HepG2 (cell line): ENCODE data around the gene ZIC4. TPM values are rescaled to one million over a fixed set of nuclear protein-coding genes. Genes with fewer than 3 reads are reported as not detected.

Source experiments
- ATAC-seq: fragments of 200-7000 bp; cut with Tn5 transposase; 3 replicates; pipeline ENCODE4 v1.9.1; 2020; ENCODE audit warnings: mild to moderate bottlenecking, moderate library complexity
- BruUV-seq: library from RNA; stranded (reverse); fragments of 400-500 nt; replicated peaks from 2 replicates; lab custom pipeline; 2021; lab: Mats Ljungman, UMichigan
- CTCF ChIA-PET: fragments of 300-600 bp; formaldehyde crosslinking; extraction: SDS; loops from one replicate; lab custom pipeline; 2021; ENCODE audit warnings: low total read pairs, inconsistent platforms, low intra/inter-chr PET ratio; lab: Yijun Ruan, JAX
- POLR2A ChIA-PET: fragments of 350-600 bp; sonication (Branson Sonifier 250); formaldehyde crosslinking; loops from one replicate; lab custom pipeline; 2020; ENCODE audit warnings: antibody characterized with exemption, inconsistent platforms; lab: Yijun Ruan, JAX
- DNase-seq: peaks from one replicate; pipeline ENCODE4 v3.0.0-alpha.2; 2015; ENCODE audit warnings: low spot score
- FAIRE-seq: peaks from 3 replicates; lab custom pipeline; 2011; peaks lifted over from hg19 to GRCh38; lab: Jason Lieb, UNC
- H2AFZ ChIP-seq: one replicate; pipeline ENCODE4 v1.6.1; 2011; ENCODE audit warnings: low read length, inconsistent platforms
- H3K27ac ChIP-seq: fragments of 300-600 bp; 3 replicates; pipeline ENCODE4 v1.8.0; 2011; ENCODE audit warnings: mixed run types, mild to moderate bottlenecking, mixed read lengths, low read length, inconsistent platforms; ENCODE audit not compliant: insufficient read depth; ENCODE audit errors: extremely low read length
- H3K27me3 ChIP-seq, 2 experiments: fragments of 200-600 bp in 1 of 2; 2 replicates in 1 of 2; 3 replicates in 1 of 2; pipeline versions ENCODE4 v1.6.0 to v1.8.0; 2011; ENCODE audit warnings: low read length in 2 of 2, mild to moderate bottlenecking in 2 of 2, moderate library complexity in 2 of 2, inconsistent platforms in 1 of 2; ENCODE audit not compliant: insufficient read depth in 2 of 2, control insufficient read depth in 1 of 2
- H3K36me3 ChIP-seq, 2 experiments: fragments of 200-600 bp in 1 of 2; replicated peaks in 1 of 2; 2 replicates in 1 of 2; 3 replicates in 1 of 2; pipeline versions ENCODE4 v1.5.1 to v1.8.0; 2011; ENCODE audit warnings: low read length in 2 of 2, inconsistent platforms in 1 of 2; ENCODE audit not compliant: insufficient read depth in 2 of 2, control insufficient read depth in 1 of 2
- H3K4me1 ChIP-seq: 2 replicates; pipeline ENCODE4 v1.5.1; 2012; ENCODE audit warnings: low read length, inconsistent platforms; ENCODE audit not compliant: insufficient read depth
- H3K4me2 ChIP-seq: 2 replicates; pipeline ENCODE4 v1.6.0; 2011; ENCODE audit warnings: low read depth, low read length, inconsistent platforms
- H3K4me3 ChIP-seq, 3 experiments: fragments of 200-600 bp in 1 of 3; sonication (generic), shearing (Covaris generic) in 1 of 3; replicated peaks in 1 of 3; 2 replicates each; pipeline ENCODE4 v1.5.1; 2011 to 2016; ENCODE audit warnings: low read length in 3 of 3, inconsistent platforms in 2 of 3, low read depth in 2 of 3, mild to moderate bottlenecking in 2 of 3, control low read depth in 1 of 3, mixed read lengths in 1 of 3; ENCODE audit not compliant: insufficient read depth in 1 of 3
- H3K79me2 ChIP-seq: one replicate; pipeline ENCODE4 v1.6.1; 2011; ENCODE audit warnings: low read length, inconsistent platforms; ENCODE audit not compliant: insufficient read depth
- H3K9ac ChIP-seq: 2 replicates; pipeline ENCODE4 v1.6.0; 2011; ENCODE audit warnings: mild to moderate bottlenecking, low read depth, low read length, inconsistent platforms; ENCODE audit not compliant: insufficient read depth
- H3K9me3 ChIP-seq: 2 replicates; pipeline ENCODE4 v1.5.1; 2012; ENCODE audit warnings: mild to moderate bottlenecking, low read length
- H4K20me1 ChIP-seq: 2 replicates; pipeline ENCODE4 v1.6.0; 2011; ENCODE audit warnings: inconsistent platforms, mild to moderate bottlenecking, low read length, moderate library complexity; ENCODE audit not compliant: insufficient read depth
- ARNT2 ChIP-seq: sonication (generic); formaldehyde crosslinking; IDR thresholded peaks from 2 replicates; pipeline ENCODE4 v1.8.0; 2022; ENCODE audit warnings: mild to moderate bottlenecking, low read depth, missing genetic modification reagents, moderate library complexity
- KDM4B ChIP-seq: sonication (generic); formaldehyde crosslinking; IDR thresholded peaks from 2 replicates; pipeline ENCODE4 v1.4.0; 2020; ENCODE audit warnings: missing genetic modification reagents
- KDM5A ChIP-seq: fragments of 200-600 bp; sonication (generic); IDR thresholded peaks from 2 replicates; pipeline ENCODE4 v1.7.0; 2018; ENCODE audit warnings: antibody characterized with exemption, mild to moderate bottlenecking, low read length, borderline replicate concordance
- PRMT3 ChIP-seq: sonication (generic); formaldehyde crosslinking; IDR thresholded peaks from 2 replicates; pipeline ENCODE4 v1.8.1; 2022; ENCODE audit warnings: low read depth, mild to moderate bottlenecking, moderate library complexity, missing genetic modification reagents, borderline replicate concordance
- TBP ChIP-seq: sonication (generic); formaldehyde crosslinking; IDR thresholded peaks from 2 replicates; pipeline ENCODE4 v1.5.0; 2020; ENCODE audit warnings: missing genetic modification reagents
- U2AF2 ChIP-seq: fragments of 200-400 bp; formaldehyde crosslinking; IDR thresholded peaks from 2 replicates; pipeline ENCODE4 v1.6.1; 2017; ENCODE audit warnings: low read depth, mild to moderate bottlenecking, low read length
- ZEB1 ChIP-seq: IDR thresholded peaks from 2 replicates; pipeline ENCODE4 v1.6.1; 2012; ENCODE audit warnings: mild to moderate bottlenecking, low read depth, inconsistent platforms; ENCODE audit not compliant: insufficient replicate concordance
- ZFP1 ChIP-seq: IDR thresholded peaks from 2 replicates; pipeline ENCODE4 v1.6.1; 2016
- ZFP90 ChIP-seq: sonication (generic); formaldehyde crosslinking; IDR thresholded peaks from 2 replicates; pipeline ENCODE4 v1.8.0; 2022; ENCODE audit warnings: missing genetic modification reagents, mild to moderate bottlenecking, inconsistent platforms, borderline replicate concordance
- WGBS: methylation state at CpG from one replicate; pipeline ENCODE4 v1.1.6; 2017; ENCODE audit warnings: low lambda C conversion rate; 5-methylcytosine and 5-hydroxymethylcytosine counted together
- in situ Hi-C: cut with HindIII; loops from 2 replicates; pipeline ENCODE4 v1.10.0; 2017; ENCODE audit warnings: low pct_unique_long_range_greater_than_20kb; ENCODE audit not compliant: extremely low pct_ligation_motif_present
- intact Hi-C: fragments of 100-400 bp; cut with micrococcal nuclease; formaldehyde crosslinking; loops from one replicate; pipeline ENCODE4 v1.10.0; 2022; ENCODE audit not compliant: unreplicated experiment
- polyA plus RNA-seq, 8 experiments: library from polyadenylated mRNA; depleted of rRNA in 3 of 8; stranded (reverse) in 7 of 8; unstranded in 1 of 8; fragments of >200 nt; fragmentation: Illumina TruSeq in 4 of 8; extraction: Trizol in 4 of 8; gene quantifications; 2 replicates each; pipeline versions ENCODE4 v1.2.1 to v1.2.3, GENCODE V29; 2011 to 2016; ENCODE audit warnings: low read depth in 4 of 8, missing spikeins in 1 of 8, mixed read lengths in 1 of 8; ENCODE audit not compliant: insufficient read depth in 1 of 8
- total RNA-seq, 5 experiments: library from RNA; depleted of rRNA; stranded (reverse); fragments of >200 nt; fragmentation: Illumina TruSeq; extraction: Trizol; gene quantifications; 2 replicates each; pipeline ENCODE4 v1.2.3, GENCODE V29; 2016; ENCODE audit warnings: low read depth in 1 of 5
- TF ChIP-seq, protein P1 (sequence below): sonication (generic); formaldehyde crosslinking; IDR thresholded peaks from 2 replicates; pipeline ENCODE4 v1.4.0; 2020; ENCODE audit warnings: missing genetic modification reagents

Gene ZIC4
- total and polyA plus RNA-seq, 2 of the 13 experiments (the other 11 are each of a cell fraction or from before 2014, with no cell fraction given): not detected

DNA sequence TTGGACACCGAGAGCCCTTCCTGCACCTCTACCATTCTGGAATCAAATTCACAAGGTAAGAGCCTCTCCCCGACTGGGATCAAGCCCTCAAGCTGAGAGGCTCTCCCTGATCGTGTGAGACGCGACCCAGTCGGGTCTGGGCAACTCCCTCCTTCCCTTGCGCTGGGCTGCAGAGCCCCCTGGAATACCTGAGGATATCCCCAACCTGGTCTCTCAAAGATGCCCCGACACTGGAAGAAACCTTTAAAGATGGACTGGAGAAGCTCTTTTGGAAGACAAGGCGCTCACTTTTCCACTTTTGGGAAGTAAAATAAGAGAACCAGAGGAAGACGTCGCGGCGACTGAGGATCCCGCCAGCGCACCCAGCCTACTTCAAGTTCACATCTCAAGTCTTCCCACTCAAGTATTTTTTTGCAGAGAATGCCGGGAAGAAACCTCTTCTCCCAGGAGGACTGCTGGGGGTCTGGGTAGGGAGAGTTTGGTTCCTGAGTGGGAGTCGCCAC is 33.8 kb downstream of the ZIC4 start:
- Histone ChIP-seq H3K27me3 (peaks cover 0 to 16% of the 10 kb centered on the region in 2 experiments; a peak in 2 of 5 replicates), H3K79me2 (no peaks in the 10 kb centered on the region), H3K36me3 (no peaks in the 10 kb centered on the region), H2AFZ (no peak overlapping the region), H4K20me1 (no peaks in the 10 kb centered on the region), H3K4me2 (no peak overlapping the region), H3K4me3 (no peak overlapping the region), H3K9ac (no peak overlapping the region), H3K4me1 (peaks cover 18% of the 10 kb centered on the region), H3K9me3 (no peaks in the 10 kb centered on the region), H3K27ac (no peak overlapping the region)
- CTCF ChIA-PET: no interaction called here
- POLR2A ChIA-PET: no interaction called here
- BruUV-seq: no TSS peak
- ATAC-seq (no peak), DNase-seq (no peak), FAIRE-seq (no peak)
- intact Hi-C loops (no loop called here), in situ Hi-C loops (no loop called here)
- 40% methylated on average over 11 of the region's 17 CpGs for WGBS
- no peak for TF ChIP-seq KDM4B (CRISPR knock-in tag)
- TF ChIP-seq U2AF2: no peak
- TF ChIP-seq ARNT2 (CRISPR knock-in tag): no peak
- TF ChIP-seq, protein P1, sequence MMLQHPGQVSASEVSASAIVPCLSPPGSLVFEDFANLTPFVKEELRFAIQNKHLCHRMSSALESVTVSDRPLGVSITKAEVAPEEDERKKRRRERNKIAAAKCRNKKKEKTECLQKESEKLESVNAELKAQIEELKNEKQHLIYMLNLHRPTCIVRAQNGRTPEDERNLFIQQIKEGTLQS (CRISPR knock-in tag): no peak
- no peak for TF ChIP-seq ZEB1
- TF ChIP-seq KDM5A: no peak
- no peak for TF ChIP-seq TBP (CRISPR knock-in tag)
- no peak for TF ChIP-seq ZFP90 (CRISPR knock-in tag)
- no peak for TF ChIP-seq PRMT3 (CRISPR knock-in tag)
- no peak for TF ChIP-seq ZFP1 (CRISPR knock-in tag)
